A673 (cell line): ENCODE data around the gene BCR.

Source experiments
- EZH2 ChIP-seq: fragments of 200-600 bp; sonication (generic); IDR thresholded peaks from 2 replicates; pipeline ENCODE4 v1.6.1; 2017; ENCODE audit warnings: borderline replicate concordance, low read depth, mild to moderate bottlenecking, mixed read lengths, antibody characterized with exemption, low read length; ENCODE audit not compliant: poor library complexity, severe bottlenecking
- TF ChIP-seq, protein P1 (sequence below): fragments of 300-800, 200-600 bp; sonication (generic); conservative IDR thresholded peaks from 2 replicates; pipeline ENCODE4 v1.5.1; 2017; ENCODE audit warnings: low read depth, mild to moderate bottlenecking, antibody characterized with exemption, low read length, moderate library complexity, mixed read lengths

DNA sequence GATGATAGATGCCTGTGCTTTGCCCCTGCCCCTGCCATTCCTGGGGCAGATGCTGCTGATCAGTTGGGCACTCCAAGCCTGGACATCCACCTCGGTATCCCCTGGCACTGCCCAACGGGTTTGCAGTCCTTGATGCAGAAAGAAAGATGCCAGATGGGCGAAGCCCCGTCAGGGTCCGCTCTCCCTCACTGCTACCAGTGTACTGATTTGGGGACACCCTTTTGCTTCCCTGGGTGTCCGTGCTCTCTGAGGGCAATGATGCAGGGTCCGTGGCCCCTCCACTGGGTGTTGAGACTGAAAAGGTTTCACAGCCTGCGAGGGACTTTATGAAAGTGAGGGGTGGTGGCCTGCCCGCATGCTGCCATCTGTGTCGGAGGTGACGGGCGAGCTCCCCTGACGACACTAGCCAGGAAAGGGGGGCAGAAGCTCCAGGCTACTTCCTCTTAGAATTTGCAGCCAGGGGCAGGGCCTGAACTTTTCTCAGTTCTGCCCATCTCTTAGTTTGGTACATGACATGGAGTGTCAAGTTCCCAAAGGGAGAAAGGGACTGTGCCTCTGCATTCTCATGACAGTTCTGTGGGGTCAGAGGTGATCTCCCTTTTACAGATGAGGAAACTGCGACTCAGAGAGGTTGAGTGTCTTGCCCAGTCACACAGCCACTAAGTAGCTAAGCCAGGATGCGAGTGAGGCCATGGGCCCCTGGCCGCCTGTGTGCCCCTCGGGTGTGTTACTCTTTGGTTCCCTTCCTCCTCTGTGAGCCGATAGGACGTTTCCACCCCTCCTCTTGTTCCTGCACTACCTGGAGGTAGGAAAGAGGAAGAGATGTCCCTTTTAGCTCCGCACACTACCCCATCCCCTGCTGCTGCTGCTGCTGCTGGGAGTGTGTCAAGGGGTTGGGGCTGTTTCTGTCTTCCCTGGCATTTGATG lies 96.6 kb downstream of the BCR start:
- TF ChIP-seq, protein P1, sequence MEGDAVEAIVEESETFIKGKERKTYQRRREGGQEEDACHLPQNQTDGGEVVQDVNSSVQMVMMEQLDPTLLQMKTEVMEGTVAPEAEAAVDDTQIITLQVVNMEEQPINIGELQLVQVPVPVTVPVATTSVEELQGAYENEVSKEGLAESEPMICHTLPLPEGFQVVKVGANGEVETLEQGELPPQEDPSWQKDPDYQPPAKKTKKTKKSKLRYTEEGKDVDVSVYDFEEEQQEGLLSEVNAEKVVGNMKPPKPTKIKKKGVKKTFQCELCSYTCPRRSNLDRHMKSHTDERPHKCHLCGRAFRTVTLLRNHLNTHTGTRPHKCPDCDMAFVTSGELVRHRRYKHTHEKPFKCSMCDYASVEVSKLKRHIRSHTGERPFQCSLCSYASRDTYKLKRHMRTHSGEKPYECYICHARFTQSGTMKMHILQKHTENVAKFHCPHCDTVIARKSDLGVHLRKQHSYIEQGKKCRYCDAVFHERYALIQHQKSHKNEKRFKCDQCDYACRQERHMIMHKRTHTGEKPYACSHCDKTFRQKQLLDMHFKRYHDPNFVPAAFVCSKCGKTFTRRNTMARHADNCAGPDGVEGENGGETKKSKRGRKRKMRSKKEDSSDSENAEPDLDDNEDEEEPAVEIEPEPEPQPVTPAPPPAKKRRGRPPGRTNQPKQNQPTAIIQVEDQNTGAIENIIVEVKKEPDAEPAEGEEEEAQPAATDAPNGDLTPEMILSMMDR = no peak
- no peak for TF ChIP-seq EZH2
